Stimulated activated CD8-positive, alpha-beta memory T cell treated with anti-CD3 and anti-CD28 coated beads, Interleukin-4, amount 100 ng/mL, for 1 hour (primary cell): ENCODE data around the gene PLEKHA5.
"Not testable (repeated sequence)": the region's sequence is repeated elsewhere in the genome, so short reads cannot be mapped to it uniquely, and the experiment has no call there.

Source experiments
- DNase-seq, 2 donors: peaks; one replicate each; pipeline ENCODE4 v3.0.0-alpha.2; 2020; ENCODE audit warnings: low read depth in 2 of 2, low spot score in 1 of 2

The PLEKHA5 gene

GRCh38 chr12:19201661-19202060 lies 72.1 kb downstream of the PLEKHA5 start:
- no peak for DNase-seq

DNA sequence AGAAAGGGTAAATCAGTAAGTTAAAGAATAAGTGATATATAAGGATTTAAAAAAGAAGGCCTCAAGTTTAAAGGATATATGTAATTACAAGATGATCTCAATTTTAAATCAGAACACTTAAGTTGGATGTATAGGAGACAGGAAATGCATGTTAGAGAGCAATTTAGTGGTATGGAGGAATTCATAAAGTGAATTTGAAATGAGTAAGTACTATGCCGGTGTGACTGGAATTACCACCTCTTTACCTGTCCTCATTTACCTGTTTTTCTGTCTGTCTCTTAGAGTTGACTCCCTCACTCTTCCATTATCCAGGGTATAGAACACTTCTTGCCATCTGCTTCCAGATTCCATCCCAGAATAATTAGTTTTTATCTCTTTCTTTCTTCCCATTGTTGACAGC lies 73.5 kb downstream of the PLEKHA5 start:
- DNase-seq, result no peak

GRCh38 chr12:19203539-19204506 lies 74.3 kb downstream of the PLEKHA5 start:
- DNase-seq, result no peak

DNA sequence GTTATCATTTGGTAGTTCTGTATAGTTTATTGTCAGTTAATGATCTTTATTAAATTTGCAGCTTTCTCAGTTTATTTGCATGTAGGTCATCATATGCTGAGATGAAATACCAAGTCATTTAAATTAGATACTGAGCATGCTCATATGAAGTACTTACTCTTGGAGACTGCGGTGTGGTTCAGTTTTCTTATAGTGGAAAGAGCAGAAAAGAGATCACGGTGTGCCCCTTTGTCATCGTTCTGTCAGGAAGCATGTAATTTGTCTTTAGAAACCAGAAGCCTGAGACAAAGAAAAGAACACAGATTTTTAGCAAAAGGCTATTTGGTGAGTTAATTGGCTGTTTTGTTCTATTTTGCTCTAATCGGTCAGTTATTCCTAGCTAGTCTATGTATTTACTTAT lies 75.6 kb downstream of the PLEKHA5 start:
- DNase-seq, result no peak

DNA sequence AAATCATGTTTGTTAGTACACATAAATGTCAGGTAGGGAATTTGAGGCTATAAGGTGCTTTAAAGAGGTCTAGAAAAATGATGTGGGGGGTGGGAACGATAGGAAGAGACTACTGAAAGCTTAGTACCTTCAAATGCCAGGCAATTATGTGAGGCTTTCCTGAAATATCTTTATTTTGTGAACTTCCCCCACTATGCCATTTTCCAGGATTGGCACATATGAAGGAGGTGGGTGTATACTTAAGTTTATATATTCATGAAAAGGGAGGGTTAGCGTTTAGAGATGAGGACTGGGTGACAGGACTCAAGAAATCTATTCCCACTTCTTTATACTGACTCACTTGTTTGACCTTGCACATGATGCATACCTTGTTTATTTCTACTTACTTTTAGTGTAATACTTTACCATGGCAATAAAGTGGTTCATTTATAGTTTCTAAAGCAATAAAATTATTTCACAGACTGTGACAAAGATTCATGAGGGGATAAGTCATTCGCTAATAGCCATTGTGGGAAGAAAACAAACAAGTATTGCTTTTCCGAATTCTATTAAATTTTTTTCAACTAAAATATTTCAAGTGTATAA lies 77.1 kb downstream of the PLEKHA5 start:
- no peak for DNase-seq

- DNase-seq, result no peak
Measured at GRCh38 chr12:19208456-19208855, 78.9 kb downstream of the PLEKHA5 start.

GRCh38 chr12:19209661-19210060 lies 80.1 kb downstream of the PLEKHA5 start:
- no peak for DNase-seq

DNA sequence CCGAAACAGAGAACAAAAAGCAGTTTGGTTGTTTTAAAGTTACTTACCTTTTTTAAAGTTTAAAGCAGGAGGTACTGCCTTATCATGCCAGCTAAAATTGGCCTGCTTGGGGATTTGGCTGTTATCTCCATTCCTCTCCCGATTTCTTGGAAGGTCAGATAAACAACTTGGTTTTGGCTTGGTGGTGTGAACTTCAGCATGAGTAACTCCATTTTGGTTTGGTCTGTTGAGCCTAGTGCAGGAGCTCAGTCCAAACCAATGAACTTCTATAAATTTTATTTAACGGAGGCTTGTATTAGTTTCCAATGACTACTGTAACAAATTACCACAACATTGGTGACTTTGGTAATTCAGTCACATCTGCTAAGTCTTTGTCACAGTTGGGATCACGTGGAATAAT lies 82.3 kb downstream of the PLEKHA5 start:
- DNase-seq, result no peak

- DNase-seq, result no peak
Measured at GRCh38 chr12:19212245-19212644, 82.7 kb downstream of the PLEKHA5 start.

DNA sequence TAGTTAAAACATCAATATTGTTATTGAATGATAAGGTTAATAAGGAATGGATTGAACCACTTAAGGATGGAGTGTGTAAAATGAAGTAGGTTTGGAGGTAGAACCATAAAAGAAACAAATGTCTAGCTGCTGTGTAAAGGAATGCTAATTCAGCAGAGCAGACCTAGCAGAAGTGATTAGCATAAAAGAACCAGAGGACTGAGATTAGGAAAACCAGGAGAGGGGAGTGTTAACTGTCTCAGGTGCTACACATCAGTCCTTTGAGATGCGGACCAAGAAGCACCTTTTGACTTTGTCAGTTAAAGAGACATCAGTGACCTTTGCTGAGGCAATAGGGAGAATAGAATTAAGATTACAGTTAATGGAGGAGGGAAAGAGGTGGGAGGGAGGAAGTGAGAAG lies 84.5 kb downstream of the PLEKHA5 start:
- DNase-seq, result no peak

DNA sequence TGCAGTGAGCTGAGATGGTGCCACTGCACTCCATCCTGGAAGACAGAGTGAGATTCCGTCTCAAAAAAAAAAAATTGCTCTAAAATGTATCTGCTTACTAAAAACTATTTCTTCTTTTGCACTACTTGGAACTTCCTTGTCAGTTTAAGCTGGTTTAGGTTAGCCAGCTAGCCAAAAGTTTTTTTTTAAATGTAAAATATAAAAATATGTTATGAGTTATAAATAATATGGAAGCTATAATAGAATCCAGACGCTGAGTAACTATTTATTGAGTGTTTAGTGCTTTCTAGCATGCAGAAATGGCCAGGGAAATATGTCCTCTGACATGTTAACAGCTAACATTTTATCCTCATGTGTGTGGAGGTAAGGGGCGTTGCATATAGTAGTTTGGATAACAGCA lies 85.6 kb downstream of the PLEKHA5 start:
- DNase-seq, result no peak

- no peak for DNase-seq
Measured at GRCh38 chr12:19217446-19217845, 87.9 kb downstream of the PLEKHA5 start.

GRCh38 chr12:19220205-19220604 lies 90.7 kb downstream of the PLEKHA5 start:
- DNase-seq, result no peak

- no peak for DNase-seq
Measured at GRCh38 chr12:19220852-19221466, 91.4 kb downstream of the PLEKHA5 start.

GRCh38 chr12:19222558-19222957 lies 93.0 kb downstream of the PLEKHA5 start:
- DNase-seq, result no peak

DNA sequence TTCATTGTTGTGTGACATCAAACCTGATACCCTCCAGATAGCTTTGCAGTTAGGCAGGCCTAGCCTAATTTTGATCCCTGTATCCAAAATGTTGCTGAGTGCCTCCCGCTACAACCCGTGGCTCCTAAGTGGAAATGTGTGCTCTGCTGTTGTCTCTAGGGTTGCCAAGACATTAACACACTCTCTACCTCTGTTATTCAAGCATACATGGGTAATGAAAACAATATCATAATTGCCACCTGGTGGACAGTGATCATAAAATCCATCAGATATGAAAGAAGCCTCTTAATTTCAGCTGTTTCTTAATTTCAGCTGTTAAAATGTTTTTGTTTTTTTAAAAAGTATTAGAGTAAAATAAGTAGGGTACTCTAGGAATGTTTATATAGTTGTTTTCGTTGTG lies 93.5 kb downstream of the PLEKHA5 start:
- DNase-seq, result no peak

DNA sequence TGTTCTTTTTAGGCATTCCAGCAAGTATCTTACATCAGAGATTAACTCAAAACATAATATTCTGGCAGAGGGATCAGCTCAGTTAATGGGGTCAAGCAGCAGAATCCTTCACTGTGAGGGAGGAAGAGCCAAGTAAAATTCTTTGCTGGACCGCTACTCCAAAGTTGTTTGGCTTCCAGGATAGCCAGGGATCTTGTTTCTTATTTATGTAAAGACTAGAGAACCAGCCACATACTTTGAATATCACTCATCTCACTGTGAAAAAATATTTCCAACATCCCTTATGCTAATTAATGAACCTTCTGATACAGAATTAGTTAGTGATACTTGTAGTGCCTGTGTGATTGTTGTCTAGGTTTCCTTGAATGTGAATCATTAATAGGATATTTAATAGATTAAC lies 94.2 kb downstream of the PLEKHA5 start:
- no peak for DNase-seq

DNA sequence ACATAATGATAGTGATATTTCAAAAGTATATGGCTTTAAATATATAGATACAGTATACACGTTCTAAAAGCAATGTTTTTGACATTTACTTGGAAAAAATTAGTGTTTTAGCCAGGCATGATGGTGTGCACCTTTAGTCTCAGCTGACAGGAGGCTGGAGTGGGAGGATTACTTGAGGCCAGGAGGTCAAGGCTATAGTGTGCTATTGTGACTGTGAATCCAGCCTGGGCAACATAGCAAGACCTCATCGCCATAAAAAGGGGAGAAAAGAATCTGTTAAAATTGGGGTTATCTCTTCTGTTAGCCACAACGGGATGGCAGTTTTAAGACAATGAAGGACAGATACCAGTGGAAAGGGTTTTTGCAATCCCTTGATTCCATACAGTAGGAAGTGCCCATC lies 95.2 kb downstream of the PLEKHA5 start:
- DNase-seq, result no peak

GRCh38 chr12:19227190-19227879 lies 97.8 kb downstream of the PLEKHA5 start:
- DNase-seq, result no peak

DNA sequence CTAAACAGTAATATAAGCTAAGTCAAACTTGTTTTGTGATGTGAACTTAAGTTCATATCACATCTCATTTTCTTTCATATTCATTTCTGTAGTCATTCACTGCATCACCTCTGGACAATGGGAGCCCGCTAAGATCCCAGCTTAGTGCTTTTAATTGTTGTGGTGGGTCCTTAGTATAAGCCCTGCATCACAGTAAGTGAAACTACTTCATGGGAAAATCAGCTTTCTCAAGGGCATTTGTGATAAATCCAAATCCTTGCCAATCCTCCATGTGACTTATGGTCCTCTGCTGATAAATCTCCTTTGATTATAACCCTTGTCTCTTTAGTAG lies 98.3 kb downstream of the PLEKHA5 start:
- DNase-seq, result no peak

GRCh38 chr12:19229021-19229420 lies 99.5 kb downstream of the PLEKHA5 start:
- DNase-seq, result not testable (repeated sequence)
